BE2C (cell line): ENCODE measurements around the gene DCLK1.

Source experiments
- DNase-seq: peaks from one replicate; pipeline ENCODE4 v3.0.0-alpha.2; 2020
- H3K27me3 ChIP-seq: fragments of 250-450 bp; sonication (Bioruptor Pico); 2 replicates; pipeline ENCODE4 v1.5.1; 2020; ENCODE audit warnings: mild to moderate bottlenecking
- H3K36me3 ChIP-seq: fragments of 250-450 bp; sonication (Bioruptor Pico); 2 replicates; pipeline ENCODE4 v1.5.1; 2020; ENCODE audit warnings: mild to moderate bottlenecking
- H3K4me1 ChIP-seq: fragments of 250-450 bp; sonication (Bioruptor Pico); 2 replicates; pipeline ENCODE4 v1.5.1; 2020
- H3K4me3 ChIP-seq: 2 replicates; pipeline ENCODE4 v1.5.1; 2011; ENCODE audit warnings: low read depth, low read length
- H3K9me3 ChIP-seq: fragments of 250-450 bp; sonication (Bioruptor Pico); 2 replicates; pipeline ENCODE4 v1.5.1; 2020
- CTCF ChIP-seq: IDR thresholded peaks from 2 replicates; pipeline ENCODE4 v1.5.1; 2012; ENCODE audit warnings: mild to moderate bottlenecking, low read depth, low read length

Gene DCLK1

GRCh38 chr13:35736876-35737275 is 394.3 kb downstream of the DCLK1 start:
- no peak for TF ChIP-seq CTCF
- H3K27me3 ChIP-seq = no peaks in the 10 kb centered on the region
- H3K36me3 ChIP-seq = no peaks in the 10 kb centered on the region
- peaks cover 4% of the 10 kb centered on the region; the same call in 1 of the 2 replicates for H3K4me1 ChIP-seq
- no peaks in the 10 kb centered on the region for H3K9me3 ChIP-seq
- DNase-seq = no peak
- H3K4me3 ChIP-seq = no peak overlapping the region

DNA sequence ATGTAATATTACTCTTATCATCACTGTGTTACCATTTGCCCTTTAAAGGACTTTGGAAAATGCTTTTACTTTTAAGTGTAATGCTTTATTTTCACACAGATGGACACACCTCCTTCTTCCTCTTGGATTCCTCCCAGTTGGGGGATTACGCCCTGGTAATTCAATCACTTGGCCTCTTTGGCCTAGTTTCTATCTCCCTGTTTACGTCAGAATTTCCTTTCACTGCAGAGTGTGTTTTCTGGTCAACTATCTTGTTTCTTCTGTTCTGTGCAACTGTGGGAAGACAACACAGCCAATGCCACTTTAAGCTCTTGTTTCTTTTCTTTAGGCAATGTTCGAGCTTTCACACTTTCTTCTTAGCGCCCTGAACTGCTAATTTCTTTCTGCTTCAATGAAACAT is 397.4 kb downstream of the DCLK1 start:
- H3K9me3 ChIP-seq = no peaks in the 10 kb centered on the region
- no peak for TF ChIP-seq CTCF
- H3K4me3 ChIP-seq = no peak overlapping the region
- H3K4me1 ChIP-seq = peaks cover 4% of the 10 kb centered on the region
- no peaks in the 10 kb centered on the region for H3K27me3 ChIP-seq
- DNase-seq = no peak
- no peaks in the 10 kb centered on the region for H3K36me3 ChIP-seq

DNA sequence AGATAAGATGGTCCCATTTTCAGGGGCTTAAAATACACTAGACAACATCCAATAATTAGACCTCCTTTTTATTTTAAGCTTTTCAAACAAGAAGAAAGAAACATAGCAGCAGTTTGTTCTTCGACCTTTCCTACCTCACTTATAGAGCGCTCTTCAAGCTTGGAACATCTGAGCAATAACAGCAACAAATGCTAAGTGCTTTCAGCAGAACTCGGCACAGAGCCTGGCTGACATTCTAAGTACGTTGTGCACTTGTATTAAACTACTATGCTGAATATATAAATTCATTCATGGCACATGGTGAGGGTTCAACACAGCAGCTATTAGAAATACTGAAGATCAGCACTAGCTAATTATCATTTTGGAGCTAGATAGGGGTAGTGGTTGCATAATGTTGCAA is 398.6 kb downstream of the DCLK1 start:
- peaks cover 4% of the 10 kb centered on the region for H3K4me1 ChIP-seq
- DNase-seq = no peak
- TF ChIP-seq CTCF = no peak

DNA sequence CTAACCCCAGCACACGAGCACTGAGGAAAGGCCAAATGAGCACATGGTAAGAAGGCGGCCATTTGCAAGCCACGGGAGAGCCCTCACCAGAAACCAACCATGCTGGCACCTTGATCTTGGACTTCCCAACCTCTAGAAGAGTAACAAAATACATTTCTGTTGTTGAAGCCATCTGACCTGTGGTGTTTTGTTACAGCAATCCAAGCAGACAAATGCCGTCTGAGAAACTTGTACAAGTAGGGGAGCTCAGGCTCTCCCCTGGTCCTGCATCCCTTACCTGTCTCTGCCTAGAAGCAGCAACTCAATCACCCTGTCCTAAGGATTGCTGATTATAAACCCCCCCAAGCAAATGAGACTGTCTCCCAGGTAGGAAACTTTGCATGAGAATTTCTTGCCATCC is 399.7 kb downstream of the DCLK1 start:
- no peak for DNase-seq
- Histone ChIP-seq H3K4me3 (no peak overlapping the region), H3K36me3 (no peaks in the 10 kb centered on the region), H3K27me3 (no peaks in the 10 kb centered on the region), H3K4me1 (peaks cover 4% of the 10 kb centered on the region), H3K9me3 (no peaks in the 10 kb centered on the region)
- no peak for TF ChIP-seq CTCF

More for the DNA sequence above, 398.6 kb downstream of the DCLK1 start:
- Histone ChIP-seq H3K36me3 (no peaks in the 10 kb centered on the region), H3K27me3 (no peaks in the 10 kb centered on the region), H3K4me3 (no peak overlapping the region), H3K9me3 (no peaks in the 10 kb centered on the region)

GRCh38 chr13:35729926-35730627 is 401.1 kb downstream of the DCLK1 start:
- Histone ChIP-seq H3K4me3 (no peak overlapping the region), H3K9me3 (no peaks in the 10 kb centered on the region), H3K27me3 (no peaks in the 10 kb centered on the region), H3K4me1 (peaks cover 4% of the 10 kb centered on the region), H3K36me3 (no peaks in the 10 kb centered on the region)
- DNase-seq = no peak
- no peak for TF ChIP-seq CTCF

DNA sequence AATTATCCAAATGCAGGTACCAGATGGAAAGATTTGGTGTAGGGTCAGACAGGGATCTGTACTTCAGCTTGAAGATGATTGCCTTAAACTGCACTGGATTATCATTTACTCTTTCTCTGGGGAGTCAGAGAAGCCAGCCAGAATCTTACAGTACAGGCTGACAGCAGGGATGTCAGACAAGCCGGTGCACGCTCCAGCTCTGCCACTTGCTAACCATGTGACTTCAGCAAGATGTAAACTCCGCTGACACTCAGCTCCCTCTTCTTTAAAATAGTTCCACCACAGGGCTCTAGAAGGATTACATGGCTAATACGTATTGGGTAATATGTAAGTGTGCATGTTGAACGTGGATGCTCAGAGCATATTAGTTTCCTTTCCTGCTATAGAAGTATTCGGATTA is 403.3 kb downstream of the DCLK1 start:
- Histone ChIP-seq H3K36me3 (no peaks in the 10 kb centered on the region), H3K4me1 (peaks cover 6% of the 10 kb centered on the region), H3K9me3 (no peaks in the 10 kb centered on the region), H3K27me3 (no peaks in the 10 kb centered on the region), H3K4me3 (no peak overlapping the region)
- no peak for TF ChIP-seq CTCF
- no peak for DNase-seq
